ENCODE data around the gene BATF3. TPM values are rescaled to one million over a fixed set of nuclear protein-coding genes. Genes with fewer than 3 reads are reported as not detected.
"Not testable (repeated sequence)": the region's sequence is repeated elsewhere in the genome, so short reads cannot be mapped to it uniquely, and the experiment has no call there.

The BATF3 gene
- total RNA-seq, 2 donors from 2014 or later, result 0.20 to 0.34 TPM

DNA sequence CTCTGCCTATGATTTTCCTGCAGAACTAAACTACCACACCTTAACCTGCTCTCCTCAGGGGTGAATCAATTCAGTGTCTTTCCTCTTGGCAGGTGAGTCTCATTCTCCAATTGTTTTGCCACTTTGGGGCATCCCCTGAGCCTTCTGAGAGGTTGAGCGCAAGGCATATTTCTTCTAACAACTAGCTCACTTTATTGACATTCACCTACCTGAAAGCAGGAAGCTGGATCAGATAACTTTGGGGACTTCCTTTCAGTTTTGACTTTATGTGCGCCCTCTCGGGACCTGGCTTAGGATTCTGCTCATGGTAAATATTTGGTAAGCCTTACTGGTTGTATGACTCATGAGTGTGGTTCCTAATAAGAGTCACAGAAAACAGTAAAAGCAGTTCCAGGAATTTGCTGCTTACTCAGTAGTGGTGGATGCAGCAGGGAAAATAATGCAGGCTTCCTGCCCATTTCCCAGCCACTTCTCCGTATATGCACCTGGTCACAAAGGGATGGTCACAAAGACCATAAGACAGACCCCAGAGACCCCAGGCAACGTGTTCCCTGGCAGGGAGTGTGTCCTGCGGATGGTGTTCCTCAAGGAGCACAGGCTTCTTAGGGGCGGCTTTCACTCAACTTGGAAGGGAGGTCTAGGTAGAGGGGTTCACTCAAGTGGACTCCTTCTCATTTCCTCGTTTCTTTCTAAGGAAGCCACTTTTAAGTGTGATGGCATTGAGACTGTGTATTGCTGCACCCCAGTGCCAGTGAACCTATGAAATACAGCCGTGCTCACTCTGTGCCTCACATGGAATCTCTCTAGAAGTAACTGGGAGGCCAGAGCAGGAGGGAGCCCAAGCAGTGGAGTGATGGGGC is 22.0 kb upstream of the BATF3 start:
- Mint-ChIP-seq H3K36me3 (ENCODE audit: low read depth) (no peaks in the 10 kb centered on the region), H3K4me1 (peaks cover 22% of the 10 kb centered on the region), H3K27ac (peak overlapping the region; percentile 47), H3K27me3 (peaks cover 17% of the 10 kb centered on the region), H3K4me3 (peak overlapping the region; percentile 71)
- DNase-seq, result no peak
- ATAC-seq, result peak; percentile 50
- no peaks in the 10 kb centered on the region for H3K9me3 ChIP-seq (ENCODE audit: control insufficient read depth, low read length, poor library complexity, severe bottlenecking)

DNA sequence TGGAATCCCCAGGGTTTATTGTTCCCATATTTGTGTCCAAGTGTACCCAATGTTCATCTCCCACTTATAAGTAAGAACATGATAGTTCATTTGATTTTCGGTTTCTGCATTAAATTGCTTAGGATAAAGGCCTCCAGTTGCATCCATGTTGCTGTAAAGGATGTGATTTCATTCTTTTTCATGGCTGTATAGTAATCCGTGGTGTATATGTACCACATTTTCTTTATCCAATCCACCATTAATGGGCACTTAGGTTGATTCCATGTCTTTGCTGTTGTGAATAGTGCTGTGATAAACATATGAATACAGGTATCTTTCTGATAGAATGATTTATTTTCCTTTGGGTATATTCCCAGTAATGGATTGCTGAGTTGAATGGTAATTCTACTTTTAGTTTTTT is 20.0 kb upstream of the BATF3 start:
- Mint-ChIP-seq H3K4me1 (peaks cover 22% of the 10 kb centered on the region), H3K27ac (no peak overlapping the region), H3K36me3 (ENCODE audit: low read depth) (no peaks in the 10 kb centered on the region), H3K27me3 (peaks cover 17% of the 10 kb centered on the region), H3K4me3 (no peak overlapping the region)
- DNase-seq (no peak), ATAC-seq (no peak)
- no peaks in the 10 kb centered on the region for H3K9me3 ChIP-seq (ENCODE audit: control insufficient read depth, low read length, poor library complexity, severe bottlenecking)

DNA sequence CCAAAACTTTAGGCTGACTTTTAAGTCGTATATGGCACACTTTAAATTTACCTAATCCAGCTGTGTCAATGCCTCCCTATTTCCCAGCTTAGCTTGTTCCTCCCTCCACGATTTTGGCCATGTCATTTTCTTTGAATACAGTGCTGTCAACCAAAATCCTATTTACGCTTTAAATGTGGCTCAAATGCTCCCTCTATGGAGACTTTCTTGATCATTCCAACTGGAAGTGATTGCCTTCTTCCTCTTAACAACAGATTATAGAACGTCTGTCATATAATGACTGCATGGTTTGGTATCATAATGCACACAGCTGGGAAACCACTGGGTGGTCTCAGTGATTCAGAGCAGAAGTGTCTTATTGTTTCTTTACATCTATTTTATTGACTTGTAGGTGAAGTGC is 18.9 kb upstream of the BATF3 start:
- DNase-seq, result no peak
- Mint-ChIP-seq H3K27me3 (peaks cover 17% of the 10 kb centered on the region), H3K4me1 (peaks cover 20% of the 10 kb centered on the region), H3K36me3 (ENCODE audit: low read depth) (no peaks in the 10 kb centered on the region), H3K4me3 (no peak overlapping the region), H3K27ac (no peak overlapping the region)
- ATAC-seq, result no peak
- H3K9me3 ChIP-seq (ENCODE audit: control insufficient read depth, low read length, poor library complexity, severe bottlenecking), result no peaks in the 10 kb centered on the region

DNA sequence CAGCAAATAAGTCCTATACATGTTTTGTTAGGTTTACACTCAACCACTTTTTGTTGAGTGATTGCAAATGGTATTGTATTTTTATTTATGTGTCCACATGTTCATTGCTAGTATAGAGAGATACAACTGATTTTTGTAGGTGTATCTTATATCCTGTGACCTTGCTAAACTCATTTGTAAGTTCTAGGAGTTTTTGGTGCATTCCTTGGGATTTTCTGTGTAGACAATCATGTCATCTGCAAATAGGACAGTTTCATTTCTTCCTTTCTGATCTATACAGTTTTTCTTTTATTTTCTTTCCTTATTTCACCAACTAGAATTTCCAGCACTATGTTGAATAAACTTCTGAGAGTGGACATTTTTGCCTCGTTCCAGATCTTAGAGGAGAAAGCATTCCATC is 16.5 kb upstream of the BATF3 start:
- H3K36me3 Mint-ChIP-seq (ENCODE audit: low read depth), result no peaks in the 10 kb centered on the region
- DNase-seq (no peak), ATAC-seq (no peak)
- H3K4me1 Mint-ChIP-seq, result peaks cover 2% of the 10 kb centered on the region
- H3K27me3 Mint-ChIP-seq, result peaks cover 17% of the 10 kb centered on the region
- H3K4me3 Mint-ChIP-seq, result no peak overlapping the region
- H3K9me3 ChIP-seq (ENCODE audit: control insufficient read depth, low read length, poor library complexity, severe bottlenecking), result no peaks in the 10 kb centered on the region
- H3K27ac Mint-ChIP-seq, result no peak overlapping the region

DNA sequence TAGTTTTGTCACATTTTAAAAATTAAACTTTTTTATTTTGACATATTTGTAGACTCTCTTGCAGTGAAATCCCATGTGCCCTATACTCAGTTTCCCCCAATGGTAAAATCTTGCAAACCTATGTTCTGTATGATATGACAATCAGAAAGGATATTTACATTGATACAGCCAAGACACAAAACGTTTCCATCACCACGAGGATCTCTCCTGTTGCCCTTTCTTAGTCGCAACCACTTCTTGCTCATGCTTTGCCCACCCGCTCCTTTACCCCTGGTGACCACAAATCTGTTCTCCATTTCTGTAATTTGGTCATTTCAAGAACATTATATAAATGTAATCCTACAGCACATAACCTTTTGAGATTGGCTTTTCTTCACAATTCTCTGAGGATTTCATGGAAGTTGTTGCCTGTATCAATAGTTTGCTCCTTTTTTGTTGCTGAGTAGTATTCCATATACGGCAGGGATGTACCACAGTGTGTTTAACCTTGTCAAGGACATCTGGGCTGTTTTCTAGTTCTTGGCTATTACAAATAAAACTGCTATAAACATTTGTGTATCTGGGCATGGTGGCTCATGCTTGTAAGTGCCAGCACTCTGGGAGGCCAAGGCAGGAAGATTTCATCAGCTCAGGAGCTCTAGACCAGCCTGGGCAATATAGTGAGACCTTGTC is 14.0 kb upstream of the BATF3 start:
- no peaks in the 10 kb centered on the region for H3K9me3 ChIP-seq (ENCODE audit: control insufficient read depth, low read length, poor library complexity, severe bottlenecking)
- DNase-seq (no peak), ATAC-seq (no peak)
- no peaks in the 10 kb centered on the region for H3K36me3 Mint-ChIP-seq (ENCODE audit: low read depth)
- H3K4me1 Mint-ChIP-seq, result peaks cover 2% of the 10 kb centered on the region
- peaks cover 12% of the 10 kb centered on the region for H3K27me3 Mint-ChIP-seq
- H3K4me3 Mint-ChIP-seq, result no peak overlapping the region
- H3K27ac Mint-ChIP-seq, result peak overlapping the region; percentile 34

DNA sequence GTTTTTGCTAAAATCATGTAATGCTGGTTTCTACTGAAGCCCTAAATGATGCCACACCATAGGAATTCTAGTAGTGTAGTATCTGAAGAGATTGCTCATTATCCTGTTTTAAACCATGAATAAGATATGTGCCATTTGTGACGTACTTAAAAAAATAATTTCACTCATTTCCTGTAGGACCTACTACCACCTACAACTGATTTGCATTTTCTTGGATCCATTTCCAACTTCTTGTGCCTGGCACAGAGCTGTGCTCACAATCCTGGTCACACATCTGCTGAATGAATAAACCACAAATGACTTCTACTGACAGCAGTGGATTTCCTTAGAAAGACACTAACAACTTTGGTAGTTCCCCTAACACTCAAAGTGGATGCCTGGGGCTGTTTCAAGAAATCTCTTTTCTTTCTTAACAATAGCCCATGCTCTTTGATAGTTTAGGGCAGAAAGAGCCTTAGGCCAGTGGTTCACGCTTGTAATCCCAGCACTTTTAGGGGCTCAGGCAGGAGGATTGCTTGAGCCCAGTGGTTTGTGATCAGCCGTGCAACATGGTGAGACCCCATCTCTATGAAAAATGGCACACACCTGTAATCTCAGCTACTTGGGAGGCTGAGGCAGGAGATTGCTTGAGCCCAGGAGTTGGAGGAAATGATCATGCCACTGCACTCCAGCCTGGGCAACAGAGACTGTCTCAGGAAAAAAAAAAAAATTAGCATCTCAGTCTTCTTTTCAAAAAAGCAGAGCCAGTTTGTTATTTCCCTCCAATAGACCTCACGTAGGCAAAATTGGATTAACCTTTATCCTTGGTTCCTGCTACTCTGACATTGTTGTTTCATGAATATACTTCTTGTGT is 13.0 kb upstream of the BATF3 start:
- no peak for ATAC-seq
- peaks cover 2% of the 10 kb centered on the region for H3K4me1 Mint-ChIP-seq
- H3K27ac Mint-ChIP-seq, result no peak overlapping the region

DNA sequence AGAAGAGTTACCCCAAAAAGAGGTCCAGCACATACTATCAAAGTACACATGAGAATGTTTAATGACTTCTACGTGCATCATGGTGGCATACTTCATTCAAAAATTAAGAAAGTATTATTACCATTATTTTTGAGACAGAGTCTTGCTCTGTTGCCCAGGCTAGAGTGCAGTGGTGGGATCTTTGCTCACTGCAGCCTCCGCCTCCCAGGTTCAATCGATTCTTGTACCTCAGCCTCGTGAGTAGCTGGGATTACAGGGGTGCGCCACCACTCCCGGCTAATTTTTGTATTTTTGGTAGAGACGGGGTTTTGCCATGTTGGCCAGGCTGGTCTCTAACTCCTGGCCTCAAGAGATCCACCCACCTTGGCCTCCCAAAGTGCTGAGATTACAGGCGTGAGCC is 12.3 kb upstream of the BATF3 start:
- H3K4me1 Mint-ChIP-seq; DNase-seq; H3K4me3 Mint-ChIP-seq; H3K27me3 Mint-ChIP-seq; H3K36me3 Mint-ChIP-seq (ENCODE audit: low read depth); ATAC-seq; H3K9me3 ChIP-seq (ENCODE audit: control insufficient read depth, low read length, poor library complexity, severe bottlenecking); H3K27ac Mint-ChIP-seq: not testable (repeated sequence)

More for the DNA sequence above, 13.0 kb upstream of the BATF3 start:
- Mint-ChIP-seq H3K4me3 (no peak overlapping the region), H3K27me3 (peaks cover 4% of the 10 kb centered on the region), H3K36me3 (ENCODE audit: low read depth) (no peaks in the 10 kb centered on the region)
- no peak for DNase-seq
- H3K9me3 ChIP-seq (ENCODE audit: control insufficient read depth, low read length, poor library complexity, severe bottlenecking), result no peaks in the 10 kb centered on the region

DNA sequence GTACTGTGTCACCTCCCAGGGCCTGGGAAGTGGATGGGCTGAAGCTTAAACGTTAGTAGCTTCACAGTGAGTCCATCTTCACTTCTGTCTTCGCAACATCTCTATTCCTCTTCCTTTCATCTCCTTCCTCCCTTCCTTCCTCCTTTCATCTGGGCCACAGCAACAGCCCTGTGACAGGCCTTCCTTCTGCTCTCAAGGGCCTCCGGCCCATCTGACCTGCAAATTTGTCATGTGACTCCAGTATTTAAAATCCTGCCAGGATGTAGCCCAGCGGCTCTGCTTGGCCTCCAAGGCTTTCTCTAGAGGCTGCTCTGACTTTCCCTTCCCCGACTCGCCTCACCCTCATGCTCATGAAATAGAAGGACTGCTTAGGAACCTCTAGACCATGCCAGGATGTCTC is 10.9 kb upstream of the BATF3 start:
- Mint-ChIP-seq H3K27ac (no peak overlapping the region), H3K4me3 (no peak overlapping the region), H3K4me1 (peaks cover 2% of the 10 kb centered on the region), H3K36me3 (ENCODE audit: low read depth) (no peaks in the 10 kb centered on the region), H3K27me3 (no peaks in the 10 kb centered on the region)
- ATAC-seq (no peak), DNase-seq (no peak)
- H3K9me3 ChIP-seq (ENCODE audit: control insufficient read depth, low read length, poor library complexity, severe bottlenecking), result no peaks in the 10 kb centered on the region

DNA sequence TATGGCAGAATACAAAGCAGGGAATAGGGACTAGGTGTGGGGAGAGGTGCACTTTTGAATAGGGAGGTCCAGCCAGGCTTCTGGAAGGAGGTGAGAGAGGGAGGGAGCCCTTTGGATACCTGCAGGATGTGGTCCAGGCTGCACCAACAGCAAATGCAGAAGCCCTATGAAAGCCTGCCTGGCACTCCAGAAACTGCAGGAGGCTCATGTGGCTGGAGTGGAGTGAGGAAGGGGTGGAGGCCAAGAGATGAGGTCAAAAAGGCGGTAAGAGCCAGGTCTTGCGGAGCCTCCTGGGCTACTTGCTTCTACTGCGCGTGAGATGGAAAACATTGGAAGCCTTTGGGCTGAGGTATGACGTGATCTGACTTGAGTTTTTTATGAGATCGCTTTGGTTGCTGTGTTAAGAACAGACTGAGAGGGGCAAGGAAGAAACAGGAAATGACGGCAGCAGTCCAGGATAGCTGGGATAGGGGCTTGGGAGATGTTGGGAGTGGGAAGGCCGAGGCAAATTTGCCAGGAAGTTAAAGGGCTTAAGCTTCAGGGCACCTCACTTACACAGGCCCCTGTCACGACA is 4.4 kb upstream of the BATF3 start:
- no peak for DNase-seq
- peak overlapping the region; percentile 68 for H3K27ac Mint-ChIP-seq
- H3K4me3 Mint-ChIP-seq, result no peak overlapping the region
- no peaks in the 10 kb centered on the region for H3K27me3 Mint-ChIP-seq
- no peaks in the 10 kb centered on the region for H3K36me3 Mint-ChIP-seq (ENCODE audit: low read depth)
- H3K4me1 Mint-ChIP-seq, result peaks cover 22% of the 10 kb centered on the region
- no peaks in the 10 kb centered on the region for H3K9me3 ChIP-seq (ENCODE audit: control insufficient read depth, low read length, poor library complexity, severe bottlenecking)
- no peak for ATAC-seq

DNA sequence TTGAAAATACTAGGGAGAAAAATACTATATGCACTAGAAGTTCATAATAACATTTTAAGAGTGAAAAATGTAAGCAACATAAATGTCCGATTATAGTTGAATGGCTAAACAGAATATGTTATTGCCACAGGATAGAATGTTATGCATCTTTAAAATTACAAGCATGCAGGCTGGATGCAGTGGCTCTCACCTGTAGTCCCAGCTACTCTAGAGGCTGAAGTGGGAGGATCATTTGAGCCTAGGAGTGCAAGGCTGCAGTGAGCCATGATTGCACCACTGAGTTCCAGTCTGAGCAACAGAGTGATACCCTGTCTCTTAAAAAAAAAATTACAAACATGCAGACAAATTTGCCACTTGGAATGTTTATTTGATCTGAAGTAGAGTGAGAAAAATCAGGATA is 3.0 kb upstream of the BATF3 start:
- peak overlapping the region; percentile 68 for H3K27ac Mint-ChIP-seq
- peak overlapping the region; percentile 19 for H3K4me3 Mint-ChIP-seq
- no peaks in the 10 kb centered on the region for H3K9me3 ChIP-seq (ENCODE audit: control insufficient read depth, low read length, poor library complexity, severe bottlenecking)
- no peak for ATAC-seq
- peaks cover 32% of the 10 kb centered on the region for H3K4me1 Mint-ChIP-seq
- no peaks in the 10 kb centered on the region for H3K36me3 Mint-ChIP-seq (ENCODE audit: low read depth)
- no peak for DNase-seq
- no peaks in the 10 kb centered on the region for H3K27me3 Mint-ChIP-seq

DNA sequence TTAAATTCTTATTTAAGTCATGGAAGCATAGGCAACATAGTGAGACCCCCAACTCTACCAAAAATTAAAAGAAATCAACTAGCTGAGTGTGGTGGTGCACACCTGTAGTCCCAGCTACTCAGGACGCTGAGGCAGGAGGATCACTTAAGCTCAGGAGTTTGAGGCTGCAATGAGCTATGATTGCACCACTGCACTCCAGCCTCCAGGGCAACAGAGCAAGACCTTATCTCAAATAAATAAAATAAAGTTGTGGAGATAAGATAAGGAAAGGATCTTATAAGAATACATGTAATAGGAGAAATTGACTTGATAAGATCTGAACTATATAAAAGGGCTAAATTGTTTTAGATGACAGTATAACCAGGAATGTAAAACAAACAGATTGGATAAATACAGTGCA is 2.3 kb upstream of the BATF3 start:
- H3K36me3 Mint-ChIP-seq (ENCODE audit: low read depth), result no peaks in the 10 kb centered on the region
- no peaks in the 10 kb centered on the region for H3K9me3 ChIP-seq (ENCODE audit: control insufficient read depth, low read length, poor library complexity, severe bottlenecking)
- no peaks in the 10 kb centered on the region for H3K27me3 Mint-ChIP-seq
- peak overlapping the region; percentile 88 for H3K4me3 Mint-ChIP-seq
- ATAC-seq (no peak), DNase-seq (no peak)
- peaks cover 40% of the 10 kb centered on the region for H3K4me1 Mint-ChIP-seq
- H3K27ac Mint-ChIP-seq, result peak overlapping the region; percentile 27

DNA sequence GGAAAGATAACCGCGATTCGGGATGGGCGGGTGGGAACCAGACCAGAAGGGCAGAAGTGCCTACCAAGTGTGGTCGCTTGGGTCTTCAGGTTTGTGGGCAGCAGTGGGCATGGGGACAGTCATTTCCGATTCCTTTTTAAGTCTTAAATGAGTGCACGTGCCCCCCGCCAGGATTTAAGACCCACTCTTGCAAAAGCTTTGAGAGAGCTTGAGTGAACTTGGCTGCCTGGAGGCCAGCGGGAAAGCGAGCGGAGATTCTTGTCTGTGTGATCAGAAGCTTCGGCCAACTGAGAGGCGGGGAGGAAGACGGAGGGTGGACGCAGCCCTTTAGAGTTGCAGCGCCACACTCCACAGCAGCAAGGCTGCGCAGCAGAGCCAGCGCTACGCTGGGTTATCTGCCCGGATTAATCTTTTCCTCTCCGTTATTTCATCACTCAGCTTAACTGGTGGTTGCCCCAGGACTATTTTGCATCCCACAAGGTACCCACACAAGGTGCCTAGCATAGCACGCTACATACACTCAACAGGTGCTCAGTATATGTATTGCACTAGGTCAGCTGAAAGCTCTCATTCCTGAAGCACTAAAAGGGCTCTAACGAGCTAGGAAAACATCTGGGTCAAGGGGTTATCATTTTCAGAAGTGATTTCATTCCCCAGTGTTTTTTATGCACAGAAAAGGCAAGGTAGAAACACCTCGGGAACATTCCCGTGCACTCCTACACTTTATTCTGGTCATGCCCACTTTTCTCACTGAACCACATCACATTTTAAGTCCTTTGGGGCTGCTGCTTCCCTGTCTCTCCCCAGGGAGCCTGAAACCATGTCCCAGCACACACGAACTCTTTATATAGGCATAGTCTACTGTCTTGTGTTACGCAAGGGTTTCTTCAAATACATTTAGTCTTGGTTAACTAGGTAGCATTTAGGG is 1.5 kb upstream of the BATF3 start:
- H3K9me3 ChIP-seq (ENCODE audit: control insufficient read depth, low read length, poor library complexity, severe bottlenecking), result no peaks in the 10 kb centered on the region
- Mint-ChIP-seq H3K4me1 (peaks cover 45% of the 10 kb centered on the region), H3K4me3 (peak overlapping the region; percentile 88), H3K36me3 (ENCODE audit: low read depth) (peaks cover 3% of the 10 kb centered on the region), H3K27ac (peak overlapping the region; percentile 27), H3K27me3 (no peaks in the 10 kb centered on the region)
- DNase-seq (no peak), ATAC-seq (peak; percentile 35)
